ENCODE data around the gene TMEM171. TPM values are rescaled to one million over a fixed set of nuclear protein-coding genes. Genes with fewer than 3 reads are reported as not detected.

Gene TMEM171
- total RNA-seq, 2 donors from 2014 or later = not detected

- H3K4me3 ChIP-seq = no peak overlapping the region
- H3K27ac ChIP-seq = no peak overlapping the region
- no peaks in the 10 kb centered on the region for H3K27me3 ChIP-seq (replicated peaks; ENCODE audit: insufficient read depth)
- peaks cover 0 to 9% of the 10 kb centered on the region in 2 donors for H3K4me1 ChIP-seq (ENCODE audit: control insufficient read depth in 1 of 2, low read depth in 2 of 2)
- no peaks in the 10 kb centered on the region for H3K36me3 ChIP-seq
- ATAC-seq (ENCODE audit: insufficient number of reproducible peaks, low FRiP score, low read depth) (no peak), DNase-seq (ENCODE audit: low spot score) (no peak)
- H3K9me3 ChIP-seq = no peaks in the 10 kb centered on the region
- TF ChIP-seq, protein P1, sequence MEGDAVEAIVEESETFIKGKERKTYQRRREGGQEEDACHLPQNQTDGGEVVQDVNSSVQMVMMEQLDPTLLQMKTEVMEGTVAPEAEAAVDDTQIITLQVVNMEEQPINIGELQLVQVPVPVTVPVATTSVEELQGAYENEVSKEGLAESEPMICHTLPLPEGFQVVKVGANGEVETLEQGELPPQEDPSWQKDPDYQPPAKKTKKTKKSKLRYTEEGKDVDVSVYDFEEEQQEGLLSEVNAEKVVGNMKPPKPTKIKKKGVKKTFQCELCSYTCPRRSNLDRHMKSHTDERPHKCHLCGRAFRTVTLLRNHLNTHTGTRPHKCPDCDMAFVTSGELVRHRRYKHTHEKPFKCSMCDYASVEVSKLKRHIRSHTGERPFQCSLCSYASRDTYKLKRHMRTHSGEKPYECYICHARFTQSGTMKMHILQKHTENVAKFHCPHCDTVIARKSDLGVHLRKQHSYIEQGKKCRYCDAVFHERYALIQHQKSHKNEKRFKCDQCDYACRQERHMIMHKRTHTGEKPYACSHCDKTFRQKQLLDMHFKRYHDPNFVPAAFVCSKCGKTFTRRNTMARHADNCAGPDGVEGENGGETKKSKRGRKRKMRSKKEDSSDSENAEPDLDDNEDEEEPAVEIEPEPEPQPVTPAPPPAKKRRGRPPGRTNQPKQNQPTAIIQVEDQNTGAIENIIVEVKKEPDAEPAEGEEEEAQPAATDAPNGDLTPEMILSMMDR (IDR thresholded peaks at IDR 0.05) = no peak
Measured at GRCh38 chr5:73140801-73141200, 20.4 kb downstream of the TMEM171 start.

DNA sequence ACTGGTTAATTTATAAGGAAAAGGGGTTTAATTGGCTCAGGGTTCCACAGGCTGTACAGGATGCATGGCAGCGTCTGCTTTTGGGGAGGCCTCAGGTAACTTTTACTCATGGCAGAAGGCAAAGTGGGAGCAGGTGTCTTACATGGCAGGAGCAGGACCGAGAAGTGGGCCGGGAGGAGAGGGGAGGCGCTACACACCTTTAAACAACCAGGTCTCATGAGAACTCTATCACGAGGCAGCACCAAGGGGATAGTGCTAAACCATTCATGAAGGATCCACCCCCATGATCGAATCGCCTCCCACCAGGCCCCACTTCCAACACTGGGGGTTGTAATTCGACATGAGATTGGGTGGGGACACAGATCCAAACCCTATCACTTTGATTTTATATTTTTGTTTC lies 21.7 kb downstream of the TMEM171 start:
- TF ChIP-seq, protein P1 (IDR thresholded peaks at IDR 0.05) = no peak
- H3K36me3 ChIP-seq = no peaks in the 10 kb centered on the region
- no peak overlapping the region for H3K4me3 ChIP-seq
- H3K27ac ChIP-seq = no peak overlapping the region
- DNase-seq (ENCODE audit: low spot score) (no peak), ATAC-seq (ENCODE audit: insufficient number of reproducible peaks, low FRiP score, low read depth) (no peak)
- H3K27me3 ChIP-seq (replicated peaks; ENCODE audit: insufficient read depth) = no peaks in the 10 kb centered on the region
- no peaks in the 10 kb centered on the region for H3K9me3 ChIP-seq
- peaks cover 0 to 9% of the 10 kb centered on the region in 2 donors for H3K4me1 ChIP-seq (ENCODE audit: control insufficient read depth in 1 of 2, low read depth in 2 of 2)

DNA sequence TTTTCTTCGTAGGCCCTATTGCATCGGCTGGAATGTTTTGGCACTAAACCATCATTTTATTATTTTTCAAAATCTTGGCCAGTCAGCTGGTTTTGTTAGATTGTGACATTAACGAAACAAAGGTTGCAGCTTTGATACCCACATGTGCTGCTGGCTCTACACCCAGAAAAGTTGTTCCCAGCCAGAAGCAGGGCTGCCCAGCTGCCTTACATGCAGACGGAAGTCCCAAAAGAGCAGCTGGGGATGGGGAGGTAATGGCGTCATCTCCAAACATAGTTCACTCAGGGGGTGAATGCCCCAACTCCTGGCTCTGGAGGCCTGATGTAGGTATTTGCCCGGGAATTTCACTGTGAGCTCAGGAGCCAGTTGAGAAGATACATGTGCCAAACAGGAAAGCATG lies 23.3 kb downstream of the TMEM171 start:
- Histone ChIP-seq H3K4me3 (no peak overlapping the region), H3K27me3 (replicated peaks; ENCODE audit: insufficient read depth) (no peaks in the 10 kb centered on the region), H3K9me3 (no peaks in the 10 kb centered on the region), H3K36me3 (no peaks in the 10 kb centered on the region), H3K27ac (no peak overlapping the region), H3K4me1 (ENCODE audit: control insufficient read depth in 1 of 2, low read depth in 2 of 2) (peaks cover 0 to 9% of the 10 kb centered on the region in 2 donors)
- no peak for DNase-seq (ENCODE audit: low spot score)
- ATAC-seq (ENCODE audit: insufficient number of reproducible peaks, low FRiP score, low read depth) = no peak
- TF ChIP-seq, protein P1 (IDR thresholded peaks at IDR 0.05) = no peak

- H3K36me3 ChIP-seq = no peaks in the 10 kb centered on the region
- H3K4me3 ChIP-seq = no peak overlapping the region
- TF ChIP-seq, protein P1 (IDR thresholded peaks at IDR 0.05) = no peak
- H3K27ac ChIP-seq = no peak overlapping the region
- no peaks in the 10 kb centered on the region for H3K4me1 ChIP-seq (ENCODE audit: control insufficient read depth in 1 of 2, low read depth in 2 of 2)
- ATAC-seq (ENCODE audit: insufficient number of reproducible peaks, low FRiP score, low read depth) (no peak), DNase-seq (ENCODE audit: low spot score) (no peak)
- H3K27me3 ChIP-seq (replicated peaks; ENCODE audit: insufficient read depth) = no peaks in the 10 kb centered on the region
- H3K9me3 ChIP-seq = no peaks in the 10 kb centered on the region
Measured at GRCh38 chr5:73149540-73149939, 29.2 kb downstream of the TMEM171 start.

DNA sequence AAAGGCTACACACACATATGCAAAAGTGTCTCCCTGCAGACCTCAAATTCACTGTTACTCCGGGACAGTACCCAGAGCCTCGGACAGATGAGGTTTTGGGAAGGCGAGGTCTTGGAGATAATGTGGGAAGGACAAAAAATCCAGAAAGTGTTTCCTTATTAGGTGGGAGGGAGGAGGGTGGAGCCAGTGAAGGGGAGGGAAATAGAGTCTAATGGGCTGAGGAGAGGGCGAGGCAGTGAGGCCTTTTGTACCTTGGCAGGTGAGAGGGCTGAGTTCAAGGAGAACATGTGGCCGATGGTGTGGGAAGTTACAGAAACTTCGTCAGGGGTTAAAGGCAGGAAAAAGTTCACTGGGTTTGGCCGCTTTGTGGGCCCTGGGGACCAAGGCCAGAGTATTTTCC lies 30.5 kb downstream of the TMEM171 start:
- Histone ChIP-seq H3K4me3 (no peak overlapping the region), H3K4me1 (ENCODE audit: control insufficient read depth in 1 of 2, low read depth in 2 of 2) (no peaks in the 10 kb centered on the region), H3K9me3 (no peaks in the 10 kb centered on the region), H3K36me3 (no peaks in the 10 kb centered on the region), H3K27ac (no peak overlapping the region), H3K27me3 (replicated peaks; ENCODE audit: insufficient read depth) (no peaks in the 10 kb centered on the region)
- TF ChIP-seq, protein P1 (IDR thresholded peaks at IDR 0.05) = no peak
- no peak for DNase-seq (ENCODE audit: low spot score)
- ATAC-seq (ENCODE audit: insufficient number of reproducible peaks, low FRiP score, low read depth) = no peak
